T-helper 1 cell (primary cell): Measurements from ENCODE around the gene ELK1.
"Not testable (repeated sequence)": the region's sequence is repeated elsewhere in the genome, so short reads cannot be mapped to it uniquely, and the experiment has no call there.

Experiments
- DNase-seq, 5 donors: peaks; one replicate each; pipeline ENCODE4 v3.0.0-alpha.2; 2012 to 2020

Gene ELK1

GRCh38 chrX:47611489-47611888 is 38.9 kb downstream of the ELK1 start:
- no peak for DNase-seq

DNA sequence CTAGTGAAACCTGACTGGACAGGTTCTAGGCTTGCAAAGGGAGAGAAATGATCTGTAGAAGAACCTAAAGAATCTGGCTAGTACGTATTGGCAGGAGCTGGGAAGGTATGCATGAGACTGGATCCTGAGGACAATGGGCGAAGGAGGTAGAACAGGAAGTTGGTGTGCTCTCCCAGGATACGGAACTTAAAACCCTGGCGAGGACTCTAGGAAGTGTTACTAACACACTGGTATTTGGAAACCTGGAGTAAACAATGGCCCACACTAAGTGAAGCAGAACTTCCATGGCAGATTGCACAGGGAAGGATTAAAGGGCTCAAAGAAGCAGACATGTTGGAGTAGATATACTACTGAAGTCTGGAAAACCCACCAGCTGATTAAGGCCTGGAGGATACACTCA is 39.9 kb downstream of the ELK1 start:
- DNase-seq: no peak

DNA sequence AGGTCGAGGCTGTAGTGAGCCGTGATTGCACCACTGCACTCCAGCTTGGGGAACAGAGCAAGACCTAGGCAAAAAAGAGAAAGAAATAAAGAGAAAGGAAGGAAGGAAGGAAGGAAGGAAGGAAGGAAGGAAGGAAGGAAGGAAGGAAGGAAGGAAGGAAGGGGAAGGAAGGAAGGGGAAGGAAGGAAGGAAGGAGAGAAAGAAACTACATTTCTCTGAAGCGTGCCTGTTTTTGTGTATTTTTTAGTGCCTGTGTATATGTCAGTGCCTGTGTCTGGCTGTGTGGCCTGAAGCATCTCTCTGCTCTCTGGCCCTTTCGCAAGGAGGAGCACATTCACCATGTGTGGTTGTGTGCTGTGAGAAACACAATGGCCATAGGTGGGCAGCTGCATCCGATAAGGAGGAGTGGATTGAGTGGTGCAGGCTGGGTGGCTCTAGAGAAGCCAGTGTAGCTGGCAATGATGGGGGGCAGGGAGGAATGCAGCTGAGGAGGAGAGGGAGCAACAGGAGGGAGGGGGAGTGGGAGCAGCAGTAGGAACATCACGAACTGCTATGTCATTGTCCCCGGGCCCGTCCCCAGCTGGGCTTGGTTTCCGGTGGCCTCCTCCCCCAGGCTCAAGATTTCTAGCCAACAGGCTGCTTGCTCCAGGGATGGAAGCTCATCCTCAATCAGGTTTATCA is 42.1 kb downstream of the ELK1 start:
- DNase-seq: no peak

DNA sequence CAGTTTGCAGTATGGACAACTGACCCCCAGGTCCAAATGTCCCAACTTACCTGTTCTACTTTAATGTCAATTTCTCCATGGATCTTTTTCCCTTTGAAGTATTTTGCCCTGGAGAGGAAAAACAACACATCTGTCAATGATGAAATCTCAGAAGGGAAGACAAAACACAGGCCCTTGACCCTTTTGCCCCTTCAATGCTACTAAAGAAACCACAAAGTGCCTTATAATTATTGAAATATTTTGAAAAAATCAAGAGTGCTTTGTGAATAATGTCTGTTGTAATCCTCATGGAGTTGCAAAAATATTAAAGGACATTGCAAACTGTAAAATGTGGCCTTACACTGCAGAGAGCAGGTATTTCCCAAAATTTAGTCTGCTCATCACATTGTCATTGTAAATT is 43.3 kb downstream of the ELK1 start:
- no peak for DNase-seq

GRCh38 chrX:47605024-47605423 is 45.3 kb downstream of the ELK1 start:
- no peak for DNase-seq

DNA sequence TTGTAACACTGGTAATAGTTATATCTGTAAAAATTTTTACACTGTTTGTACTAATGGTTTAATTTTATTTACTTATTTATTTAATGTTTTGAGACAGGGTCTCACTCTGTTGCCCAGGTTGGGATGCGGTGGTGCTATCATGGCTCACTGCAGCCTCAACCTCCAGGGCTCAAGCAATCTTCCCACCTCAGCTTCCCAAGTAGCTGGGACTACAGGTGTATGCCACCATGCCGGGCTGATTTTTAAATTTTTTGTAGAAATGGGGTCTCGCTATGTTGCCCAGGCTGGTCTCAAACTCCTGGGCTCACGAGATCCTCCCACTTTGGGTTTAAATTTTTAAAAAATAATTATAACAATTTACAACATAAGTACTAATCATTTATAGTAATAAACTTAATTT is 47.2 kb downstream of the ELK1 start:
- not testable (repeated sequence) for DNase-seq

DNA sequence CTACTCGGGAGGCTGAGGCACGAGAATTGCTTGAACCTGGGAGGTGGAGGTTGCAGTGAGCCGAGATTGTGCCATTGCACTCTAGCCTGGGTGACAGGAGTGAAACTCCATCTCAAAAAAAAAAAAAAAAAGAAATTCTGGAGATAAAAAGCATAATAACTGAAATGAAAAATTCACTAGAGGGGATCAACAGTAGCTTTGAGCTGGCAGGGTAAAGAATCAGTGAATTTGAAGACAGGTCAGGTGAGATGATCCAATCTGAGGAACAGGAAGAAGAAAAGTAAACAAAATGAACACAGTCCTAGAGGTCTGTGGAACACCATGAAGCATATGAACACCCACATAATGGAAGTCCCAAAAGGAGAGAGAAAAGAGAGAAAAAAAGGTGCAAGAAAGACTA is 53.1 kb downstream of the ELK1 start:
- DNase-seq: no peak

DNA sequence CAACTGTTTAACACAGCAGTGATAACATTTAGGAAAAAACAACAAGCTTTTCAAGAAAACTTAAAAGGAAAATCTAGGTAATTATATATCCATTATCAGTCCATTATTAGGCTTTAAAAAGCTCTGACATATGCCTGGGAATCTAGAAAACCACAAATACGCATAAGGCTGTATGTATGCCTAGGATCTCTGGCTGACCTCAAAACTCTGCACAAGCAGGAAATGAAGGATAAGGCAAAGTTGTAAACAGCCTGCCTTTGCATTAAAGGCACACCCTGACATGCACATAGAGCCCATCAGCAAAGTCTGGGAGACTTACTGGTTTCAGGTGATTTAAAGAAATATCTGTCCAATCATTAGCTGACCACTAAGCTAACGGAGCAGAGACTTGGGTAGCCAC is 54.1 kb downstream of the ELK1 start:
- no peak for DNase-seq

- DNase-seq: no peak
Measured at GRCh38 chrX:47595716-47596251, 54.6 kb downstream of the ELK1 start.

DNA sequence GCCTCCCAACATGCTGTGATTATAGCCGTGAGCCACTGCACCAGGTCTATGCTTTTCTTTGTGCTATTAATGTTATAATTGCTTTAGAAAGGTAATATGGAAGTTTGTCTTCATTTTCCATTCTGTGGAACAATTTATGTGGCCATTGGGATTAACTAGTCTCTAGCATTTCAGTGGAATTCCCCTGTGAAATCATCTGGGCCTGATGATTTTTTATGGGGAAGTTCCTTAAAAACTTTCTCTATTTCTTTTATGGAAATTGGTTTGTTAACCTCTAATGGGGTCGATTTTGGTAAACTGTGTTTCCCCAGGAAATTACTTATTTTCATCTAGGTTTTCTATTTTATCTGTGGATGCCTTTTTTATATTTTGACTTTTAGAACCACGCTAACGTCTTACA is 56.8 kb downstream of the ELK1 start:
- no peak for DNase-seq

GRCh38 chrX:47590984-47591383 is 59.4 kb downstream of the ELK1 start:
- no peak for DNase-seq

GRCh38 chrX:47587906-47588735 is 62.2 kb downstream of the ELK1 start:
- no peak for DNase-seq

GRCh38 chrX:47587091-47587891 is 63.1 kb downstream of the ELK1 start:
- DNase-seq: no peak

- no peak for DNase-seq
Measured at GRCh38 chrX:47586043-47586787, 64.1 kb downstream of the ELK1 start.
